ENCODE results near the gene SORCS2.

Gene SORCS2

DNA sequence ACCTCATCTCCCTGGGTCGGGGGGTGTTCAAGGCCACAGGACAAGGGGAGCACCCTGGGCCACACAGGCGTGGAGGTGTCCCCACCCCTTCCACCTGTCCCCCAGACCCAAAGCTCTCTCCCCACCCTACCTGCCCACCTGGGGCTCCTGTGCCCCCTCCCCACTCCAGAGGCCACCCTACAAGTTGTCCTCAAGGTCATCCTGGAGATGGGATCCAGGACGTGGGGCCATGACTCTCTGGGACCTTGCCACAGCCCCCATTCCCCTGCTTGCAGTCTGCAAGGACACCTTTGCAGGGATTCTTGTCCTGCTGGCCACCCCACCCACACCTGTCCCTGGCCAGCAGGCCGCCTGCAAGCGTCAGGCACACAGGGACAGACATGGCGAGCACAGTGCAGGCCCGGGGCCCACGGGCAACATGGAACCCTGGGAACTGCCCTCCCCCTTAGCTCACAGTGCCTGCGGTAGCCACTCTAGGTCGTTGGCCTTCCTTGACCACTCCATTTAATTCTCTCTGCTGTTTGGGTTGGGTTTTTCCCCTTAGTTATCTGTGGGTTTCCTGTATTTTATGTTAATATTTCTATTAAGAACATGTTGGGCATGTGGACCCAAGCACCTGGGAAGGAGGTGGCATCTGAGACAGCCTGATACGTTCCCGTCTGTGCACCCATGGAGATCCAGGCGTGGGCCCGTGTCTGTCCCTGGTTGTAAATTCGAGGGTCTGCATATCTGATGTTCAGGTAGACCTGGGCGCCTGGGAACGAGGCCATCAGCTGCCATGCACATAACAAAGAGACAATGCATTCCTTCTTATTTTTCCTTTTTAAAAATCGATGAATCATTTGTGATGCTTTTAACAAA, 549.8 kb downstream of the SORCS2 start:
- in situ Hi-C loops (cut with HindIII; ENCODE audit: low pct_ligation_motif_present, low pct_unique_long_range_greater_than_20kb, low sequenced_read_pairs) = no loop called here
- no peak for DNase-seq

DNA sequence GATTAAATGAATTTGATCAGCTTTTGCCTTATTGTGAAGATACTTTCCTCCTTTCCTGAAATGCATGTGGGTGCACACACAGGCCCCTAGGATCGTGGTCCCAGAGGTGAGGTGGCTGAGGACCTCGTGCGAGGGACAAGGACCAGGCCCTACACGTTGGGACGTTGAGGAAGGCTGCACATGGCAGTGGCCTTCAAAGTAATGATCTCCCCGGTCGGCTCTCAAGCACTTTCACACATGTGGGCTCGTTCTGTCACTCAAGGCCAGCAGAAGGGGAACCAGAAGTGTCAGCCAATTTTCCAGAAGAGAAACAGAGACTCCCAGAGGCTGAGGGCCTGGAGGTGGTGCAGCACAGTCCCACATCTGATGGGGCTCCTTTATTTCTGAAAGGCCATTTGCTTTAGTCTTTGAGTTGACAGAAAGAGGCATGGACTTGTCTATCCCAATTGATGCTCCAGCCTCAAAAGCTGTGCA, 550.5 kb downstream of the SORCS2 start:
- in situ Hi-C loops (cut with HindIII; ENCODE audit: low pct_ligation_motif_present, low pct_unique_long_range_greater_than_20kb, low sequenced_read_pairs) = no loop called here
- no peak for DNase-seq

DNA sequence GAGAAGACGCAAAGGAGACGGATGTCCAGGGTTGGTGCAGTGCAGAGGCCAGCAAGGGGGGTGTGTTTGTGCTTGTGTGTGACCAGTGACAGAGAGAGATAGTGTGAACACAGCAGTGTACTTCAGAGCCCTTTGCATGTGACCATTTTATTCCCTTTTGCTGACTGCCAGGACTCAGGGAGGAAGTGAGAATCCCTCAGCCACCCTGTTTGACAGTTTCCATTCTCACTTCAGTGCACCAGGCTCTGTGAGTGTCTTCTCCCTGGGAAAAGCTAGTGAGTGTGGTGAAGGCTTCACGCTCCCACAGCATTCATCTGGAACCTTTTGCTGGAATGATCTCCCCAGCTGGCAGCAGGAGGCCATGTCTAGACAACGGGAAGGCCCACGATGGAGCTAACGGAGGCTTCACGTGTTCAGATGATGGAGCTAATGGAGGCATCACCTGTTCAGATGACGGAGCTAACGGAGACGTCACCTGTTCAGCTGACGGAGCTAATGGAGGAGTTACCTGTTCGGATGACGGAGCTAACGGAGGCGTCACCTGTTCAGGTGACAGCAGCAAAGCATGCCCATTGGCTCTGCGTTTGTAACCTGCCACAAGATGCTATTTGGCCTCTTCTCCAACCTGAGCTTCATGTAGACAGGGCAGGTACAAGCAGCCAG, 551.9 kb downstream of the SORCS2 start:
- in situ Hi-C loops (cut with HindIII; ENCODE audit: low pct_ligation_motif_present, low pct_unique_long_range_greater_than_20kb, low sequenced_read_pairs) = no loop called here
- no peak for DNase-seq

DNA sequence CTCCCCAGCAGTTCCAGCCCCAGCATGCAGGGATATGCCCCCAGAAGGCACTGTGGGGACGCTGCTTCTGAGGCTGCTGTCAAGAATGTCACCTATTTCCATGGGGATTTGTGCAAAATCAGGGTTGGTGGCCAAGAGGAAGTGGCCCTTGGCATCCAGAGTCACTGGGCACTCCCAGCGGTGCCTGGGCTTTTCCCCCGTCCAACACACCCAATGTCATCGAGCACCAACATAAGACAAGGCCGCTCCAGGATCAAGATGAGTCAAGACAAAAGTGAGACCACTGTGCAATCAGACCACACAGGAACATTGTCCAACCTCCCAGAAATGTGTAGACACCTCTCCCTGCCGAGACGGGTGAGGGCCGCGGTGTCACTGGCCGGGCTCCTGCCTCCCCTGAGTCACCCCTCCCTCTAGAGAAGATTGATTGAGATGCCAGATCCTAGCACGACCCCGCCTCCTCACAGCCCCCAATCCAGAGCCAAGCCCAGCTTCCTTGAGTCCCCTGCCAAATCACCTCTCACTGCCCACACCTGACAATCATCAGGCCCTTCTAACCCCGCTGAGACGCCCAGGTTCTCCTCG, 553.1 kb downstream of the SORCS2 start:
- no peak for DNase-seq
- in situ Hi-C loops (cut with HindIII; ENCODE audit: low pct_ligation_motif_present, low pct_unique_long_range_greater_than_20kb, low sequenced_read_pairs) = no loop called here

DNA sequence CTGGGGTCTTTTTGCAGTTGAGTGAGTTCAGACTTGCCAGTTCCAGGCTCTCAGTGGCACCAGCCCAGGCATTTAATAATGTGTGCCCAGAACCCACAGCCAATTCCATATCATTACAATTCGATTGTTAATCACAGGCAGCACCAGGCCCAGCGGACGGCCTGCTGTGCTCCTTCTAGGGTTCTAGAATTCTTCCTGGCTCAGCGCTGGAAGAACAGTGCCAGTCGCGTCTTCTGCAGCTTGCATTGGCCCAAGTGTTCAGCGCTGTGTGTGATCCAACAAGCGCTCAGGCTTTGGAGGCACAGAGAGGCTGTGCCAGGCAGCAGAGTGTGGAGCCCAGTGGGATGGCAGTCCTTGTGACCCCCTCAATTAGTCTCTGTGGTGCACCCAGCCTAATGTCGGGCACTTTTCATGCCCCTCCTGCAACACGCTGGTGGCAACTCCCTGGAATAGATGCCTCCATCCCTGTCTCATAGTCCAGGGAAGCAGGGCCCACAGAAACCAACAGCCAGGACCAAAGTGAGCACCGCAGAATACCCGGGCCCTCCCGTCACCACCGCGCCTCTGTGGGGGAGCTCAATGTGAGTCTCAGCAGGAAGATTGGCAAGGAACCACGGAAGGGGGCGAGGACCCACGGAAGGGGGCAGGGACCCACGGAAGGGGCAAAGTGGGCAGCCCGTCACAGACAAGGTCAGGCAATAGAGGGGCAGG, 554.2 kb downstream of the SORCS2 start:
- in situ Hi-C loops (cut with HindIII; ENCODE audit: low pct_ligation_motif_present, low pct_unique_long_range_greater_than_20kb, low sequenced_read_pairs) = no loop called here
- DNase-seq = no peak

- DNase-seq = no peak
- in situ Hi-C loops (cut with HindIII; ENCODE audit: low pct_ligation_motif_present, low pct_unique_long_range_greater_than_20kb, low sequenced_read_pairs) = no loop called here
These were observed 554.7 kb downstream of the SORCS2 start for GRCh38 chr4:7747062-7747385.

- DNase-seq = no peak
- in situ Hi-C loops (cut with HindIII; ENCODE audit: low pct_ligation_motif_present, low pct_unique_long_range_greater_than_20kb, low sequenced_read_pairs) = no loop called here
These were observed 555.2 kb downstream of the SORCS2 start for GRCh38 chr4:7747566-7747965.

- in situ Hi-C loops (cut with HindIII; ENCODE audit: low pct_ligation_motif_present, low pct_unique_long_range_greater_than_20kb, low sequenced_read_pairs) = no loop called here
- DNase-seq = no peak
These were observed 558.2 kb downstream of the SORCS2 start for GRCh38 chr4:7750523-7750922.

- in situ Hi-C loops (cut with HindIII; ENCODE audit: low pct_ligation_motif_present, low pct_unique_long_range_greater_than_20kb, low sequenced_read_pairs) = no loop called here
- no peak for DNase-seq
These were observed 558.6 kb downstream of the SORCS2 start for GRCh38 chr4:7750972-7751371.

DNA sequence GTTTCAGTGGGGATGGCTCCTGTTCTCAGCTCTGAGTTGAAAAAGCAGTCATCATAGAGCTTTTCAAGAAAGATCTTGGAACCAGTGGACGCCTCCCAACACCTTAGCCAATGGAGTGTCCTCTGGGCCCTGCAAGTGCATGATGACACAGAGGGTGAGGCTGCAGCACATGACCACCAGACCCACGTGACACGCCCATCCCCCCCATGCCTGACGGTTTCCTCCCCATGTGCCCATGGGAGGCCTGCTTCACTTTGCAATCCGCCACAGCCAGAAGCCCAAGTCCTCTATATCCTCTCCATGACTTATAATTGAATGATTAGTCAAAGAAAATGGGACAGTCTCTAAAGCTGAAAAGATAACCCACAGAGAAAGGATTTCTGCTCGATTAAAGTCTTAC, 560.3 kb downstream of the SORCS2 start:
- in situ Hi-C loops (cut with HindIII; ENCODE audit: low pct_ligation_motif_present, low pct_unique_long_range_greater_than_20kb, low sequenced_read_pairs) = no loop called here
- peak; percentile 75 for DNase-seq

DNA sequence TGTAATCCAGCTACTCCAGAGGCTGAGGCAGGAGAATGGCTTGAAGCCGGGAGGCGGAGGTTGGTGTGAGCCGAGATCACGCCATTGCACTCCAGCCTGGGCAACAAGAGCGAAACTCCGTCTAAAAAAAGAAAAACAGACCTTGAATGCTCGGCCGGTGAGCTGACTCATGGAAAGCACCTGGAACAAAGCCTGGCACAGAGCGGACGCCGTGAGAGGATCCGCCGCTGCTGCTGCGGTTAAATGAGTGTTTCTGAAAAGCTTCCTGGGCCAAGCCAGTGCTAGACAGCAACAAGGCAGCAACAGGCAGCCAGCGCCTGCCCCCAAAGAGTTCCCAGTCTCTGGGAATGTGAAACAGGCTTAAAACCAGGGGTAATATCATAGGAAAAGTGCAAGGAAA, 560.9 kb downstream of the SORCS2 start:
- in situ Hi-C loops (cut with HindIII; ENCODE audit: low pct_ligation_motif_present, low pct_unique_long_range_greater_than_20kb, low sequenced_read_pairs) = no loop called here
- DNase-seq = peak; percentile 42

GRCh38 chr4:7753931-7754465, 561.7 kb downstream of the SORCS2 start:
- peak; percentile 93 for DNase-seq
- in situ Hi-C loops (cut with HindIII; ENCODE audit: low pct_ligation_motif_present, low pct_unique_long_range_greater_than_20kb, low sequenced_read_pairs) = no loop called here

DNA sequence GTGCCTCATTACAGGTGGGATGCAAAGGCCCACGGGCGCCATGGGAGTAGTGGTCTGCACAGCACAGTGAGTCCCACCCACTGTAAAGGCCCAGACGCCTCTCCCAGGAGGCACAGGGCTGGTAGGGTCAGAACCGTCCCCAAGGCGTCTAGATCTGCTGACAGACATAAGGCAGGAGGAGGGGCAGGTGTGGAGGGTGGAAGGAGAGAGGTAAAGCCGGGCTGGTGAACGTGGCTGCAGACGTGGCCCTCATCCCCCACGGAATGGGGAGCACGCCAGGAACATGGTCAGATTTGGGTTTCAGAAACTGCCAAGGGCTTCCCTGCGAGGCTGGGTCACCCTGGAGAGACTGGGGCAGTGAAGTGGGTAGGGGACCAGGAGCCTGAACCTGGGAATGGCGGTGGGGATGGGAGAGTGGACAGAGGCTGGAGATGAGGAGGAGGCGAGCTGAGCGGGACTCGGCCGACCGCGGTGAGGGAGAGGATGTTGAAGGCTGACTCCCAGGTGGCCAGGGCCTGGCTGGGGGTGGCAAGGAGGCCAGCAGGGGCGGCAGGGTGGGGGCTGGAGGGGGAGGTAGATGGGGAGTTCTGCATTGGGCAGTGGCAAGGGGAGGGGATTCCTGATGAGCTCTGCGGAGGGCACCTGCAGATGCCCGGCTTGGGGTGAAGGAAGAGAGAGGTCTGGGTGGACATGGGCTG, 562.4 kb downstream of the SORCS2 start:
- in situ Hi-C loops (cut with HindIII; ENCODE audit: low pct_ligation_motif_present, low pct_unique_long_range_greater_than_20kb, low sequenced_read_pairs) = no loop called here
- DNase-seq = no peak

DNA sequence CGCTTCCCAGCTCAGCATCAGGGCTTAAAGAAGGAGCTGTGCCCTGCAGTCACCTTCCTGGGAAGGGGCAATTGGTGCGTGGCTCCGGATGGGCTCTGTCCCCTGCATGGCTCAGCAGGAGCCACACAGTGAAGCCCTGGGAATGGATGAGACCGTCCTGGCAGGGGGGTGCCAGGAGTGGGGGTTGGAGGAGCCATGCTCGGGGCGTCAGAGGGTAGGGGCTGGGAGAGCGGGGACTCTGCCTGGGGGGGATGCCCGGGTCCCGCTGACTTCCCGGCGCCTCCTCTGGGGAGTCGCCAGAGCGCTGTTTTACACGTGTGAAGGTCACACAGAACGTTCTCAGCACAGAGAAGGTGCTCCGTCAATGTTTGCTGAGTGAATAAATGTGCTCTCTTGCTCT, 563.2 kb downstream of the SORCS2 start:
- in situ Hi-C loops (cut with HindIII; ENCODE audit: low pct_ligation_motif_present, low pct_unique_long_range_greater_than_20kb, low sequenced_read_pairs) = no loop called here
- DNase-seq = no peak

GRCh38 chr4:7756071-7756470, 563.7 kb downstream of the SORCS2 start:
- no peak for DNase-seq
- in situ Hi-C loops (cut with HindIII; ENCODE audit: low pct_ligation_motif_present, low pct_unique_long_range_greater_than_20kb, low sequenced_read_pairs) = no loop called here

DNA sequence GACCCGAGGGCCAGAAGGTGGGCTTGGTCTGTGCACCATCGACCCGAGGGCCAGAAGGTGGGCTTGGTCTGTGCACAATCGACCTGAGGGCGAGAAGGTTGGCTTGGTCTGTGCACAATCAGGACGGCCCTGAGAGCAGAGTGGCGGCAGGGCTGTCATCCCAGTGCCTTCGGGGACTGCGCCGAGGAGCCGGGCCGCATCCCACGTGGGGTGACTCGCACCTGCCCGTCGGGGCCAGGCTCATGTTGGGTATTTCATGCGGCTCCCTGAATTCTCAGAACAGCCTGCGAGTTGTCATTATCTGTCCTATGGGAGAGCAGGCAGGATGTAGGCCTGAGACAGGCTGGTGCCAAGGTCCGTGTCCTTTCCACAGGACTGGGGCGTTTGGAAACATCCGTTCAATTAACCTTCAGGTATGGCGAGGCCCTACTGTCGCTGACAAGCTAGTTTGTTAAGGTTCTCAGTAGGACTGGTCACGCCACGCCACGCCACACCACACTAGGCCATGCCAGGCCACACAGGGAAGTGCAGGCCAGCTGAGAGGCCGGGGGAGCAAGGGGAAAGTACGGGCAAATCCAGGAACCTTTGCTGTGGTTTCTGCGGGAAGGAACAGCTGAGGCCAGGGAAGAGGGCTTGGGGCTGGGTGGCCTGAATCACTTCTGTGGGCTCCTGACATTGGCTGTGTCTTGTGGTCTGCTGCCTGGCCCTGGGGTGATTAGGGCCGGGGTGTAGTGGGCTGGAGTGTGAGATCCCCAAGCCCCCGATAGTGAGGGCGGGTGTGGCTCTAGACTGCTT, 564.4 kb downstream of the SORCS2 start:
- DNase-seq = no peak
- in situ Hi-C loops (cut with HindIII; ENCODE audit: low pct_ligation_motif_present, low pct_unique_long_range_greater_than_20kb, low sequenced_read_pairs) = no loop called here

GRCh38 chr4:7757501-7758471, 565.4 kb downstream of the SORCS2 start:
- in situ Hi-C loops (cut with HindIII; ENCODE audit: low pct_ligation_motif_present, low pct_unique_long_range_greater_than_20kb, low sequenced_read_pairs) = no loop called here
- DNase-seq = no peak

Data from ACHN (cell line).